HEK293 (cell line): ENCODE measurements around the gene TDRD5.

Source experiments
- CTCF ChIA-PET: fragments of 350-600 bp; formaldehyde crosslinking; extraction: SDS; loops from one replicate; lab custom pipeline; 2021; ENCODE audit warnings: antibody characterized with exemption; lab: Yijun Ruan, JAX
- POLR2A ChIA-PET: fragments of 300-600 bp; formaldehyde crosslinking; extraction: SDS; loops from one replicate; lab custom pipeline; 2020; ENCODE audit warnings: antibody characterized with exemption, inconsistent platforms; lab: Yijun Ruan, JAX
- H3K27ac ChIP-seq: fragments of 200-500 bp; sonication (Bioruptor generic); 2 replicates; pipeline ENCODE4 v1.5.1; 2014; ENCODE audit warnings: low read depth, low read length, control low read depth, inconsistent platforms; ENCODE audit errors: extremely low read depth
- H3K36me3 ChIP-seq, 2 experiments: fragments of 200-500 bp in 1 of 2; sonication (Bioruptor generic) in 1 of 2; 1 replicate in 1 of 2; 2 replicates in 1 of 2; pipeline ENCODE4 v1.5.1; 2014 to 2017; ENCODE audit warnings: inconsistent platforms in 2 of 2, low read length in 2 of 2; ENCODE audit not compliant: control insufficient read depth in 2 of 2, insufficient read depth in 1 of 2
- H3K4me1 ChIP-seq: fragments of 200-500 bp; sonication (Bioruptor generic); 2 replicates; pipeline ENCODE4 v1.5.1; 2014; ENCODE audit warnings: mild to moderate bottlenecking, low read length, inconsistent platforms; ENCODE audit not compliant: control insufficient read depth, insufficient read depth
- H3K4me3 ChIP-seq: 2 replicates; pipeline ENCODE4 v1.5.1; 2011; ENCODE audit warnings: low read depth, mild to moderate bottlenecking, control low read depth, low read length, moderate library complexity
- H3K9me3 ChIP-seq: fragments of 200-500 bp; sonication (Bioruptor generic); 2 replicates; pipeline ENCODE4 v1.5.1; 2014; ENCODE audit warnings: low read depth, low read length, inconsistent platforms; ENCODE audit not compliant: control insufficient read depth, insufficient read depth
- EGR2 ChIP-seq: fragments of 450-650 bp; formaldehyde crosslinking; IDR thresholded peaks from 2 replicates; pipeline ENCODE4 v1.5.1; 2016; ENCODE audit warnings: low read depth, missing biosample characterization, missing genetic modification characterization
- GLIS2 ChIP-seq: fragments of 450-650 bp; formaldehyde crosslinking; IDR thresholded peaks from 2 replicates; pipeline ENCODE4 v1.5.1; 2016; ENCODE audit warnings: missing biosample characterization, missing genetic modification characterization
- KLF16 ChIP-seq: fragments of 450-650 bp; formaldehyde crosslinking; IDR thresholded peaks from 2 replicates; pipeline ENCODE4 v1.5.1; 2017; ENCODE audit warnings: missing biosample characterization, missing genetic modification characterization
- KLF8 ChIP-seq: fragments of 450-650 bp; formaldehyde crosslinking; IDR thresholded peaks from 2 replicates; pipeline ENCODE4 v1.5.1; 2016; ENCODE audit warnings: missing biosample characterization, missing genetic modification characterization
- SP2 ChIP-seq: fragments of 450-650 bp; formaldehyde crosslinking; IDR thresholded peaks from 2 replicates; pipeline ENCODE4 v1.5.1; 2016; ENCODE audit warnings: missing biosample characterization, missing genetic modification characterization
- ZBTB1 ChIP-seq: fragments of 450-650 bp; formaldehyde crosslinking; IDR thresholded peaks from 2 replicates; pipeline ENCODE4 v1.5.1; 2016; ENCODE audit warnings: missing biosample characterization, missing genetic modification characterization
- ZFP3 ChIP-seq: fragments of 450-650 bp; formaldehyde crosslinking; IDR thresholded peaks from 2 replicates; pipeline ENCODE4 v1.5.1; 2016; ENCODE audit warnings: low read depth, missing biosample characterization, missing genetic modification characterization
- ZNF350 ChIP-seq: fragments of 450-650 bp; formaldehyde crosslinking; IDR thresholded peaks from 2 replicates; pipeline ENCODE4 v1.5.0; 2017; ENCODE audit warnings: missing biosample characterization, mild to moderate bottlenecking, missing genetic modification characterization
- ZNF398 ChIP-seq: fragments of 450-650 bp; formaldehyde crosslinking; IDR thresholded peaks from 2 replicates; pipeline ENCODE4 v1.5.1; 2017; ENCODE audit warnings: missing biosample characterization, missing genetic modification characterization
- ZNF404 ChIP-seq: fragments of 450-650 bp; formaldehyde crosslinking; IDR thresholded peaks from 2 replicates; pipeline ENCODE4 v1.5.1; 2017; ENCODE audit warnings: missing biosample characterization, missing genetic modification characterization
- TF ChIP-seq, protein P1 (sequence below): fragments of 450-650 bp; formaldehyde crosslinking; IDR thresholded peaks from 2 replicates; pipeline ENCODE4 v1.5.1; 2017; ENCODE audit warnings: missing biosample characterization, missing genetic modification characterization
- TF ChIP-seq, protein P2 (sequence below): fragments of 450-650 bp; formaldehyde crosslinking; IDR thresholded peaks from 2 replicates; pipeline ENCODE4 v1.5.1; 2016; ENCODE audit warnings: missing biosample characterization, missing genetic modification characterization
- TF ChIP-seq, protein P3 (sequence below): fragments of 450-650 bp; formaldehyde crosslinking; IDR thresholded peaks from 2 replicates; pipeline ENCODE4 v1.5.1; 2016; ENCODE audit warnings: missing biosample characterization, missing genetic modification characterization

TDRD5 gene

DNA sequence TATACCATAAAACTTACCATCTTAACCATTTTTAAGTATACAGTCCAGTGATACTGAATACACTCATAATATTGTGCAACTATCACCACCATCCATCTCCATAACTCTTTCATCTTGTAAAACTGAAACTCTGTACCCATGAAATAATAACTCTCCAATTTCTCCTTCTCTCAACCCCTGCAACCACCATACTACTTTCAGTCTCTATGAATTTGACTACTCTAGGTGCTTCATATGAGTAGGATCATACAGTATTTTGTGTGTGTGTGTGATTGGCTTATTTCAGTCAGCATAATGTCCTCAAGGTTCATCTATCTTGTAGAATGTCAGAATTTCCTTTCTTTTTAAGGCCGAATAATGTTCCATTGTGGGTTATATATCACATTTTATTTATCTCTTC, 33.6 kb upstream of the TDRD5 start:
- H3K4me3 ChIP-seq, result no peak overlapping the region
- no peak for TF ChIP-seq ZNF398
- no peak for TF ChIP-seq KLF16
- no peak for TF ChIP-seq EGR2 (tag by site-specific recombination)
- TF ChIP-seq ZNF350 (tag by site-specific recombination), result no peak
- TF ChIP-seq ZNF404 (tag by site-specific recombination), result no peak
- TF ChIP-seq, all 188 proteins: peak for 0
- Histone ChIP-seq H3K36me3 (no peaks in the 10 kb centered on the region), H3K27ac (no peak overlapping the region), H3K4me1 (no peaks in the 10 kb centered on the region), H3K9me3 (no peaks in the 10 kb centered on the region)
- ChIA-PET POLR2A (no interaction called here), CTCF (no interaction called here)

DNA sequence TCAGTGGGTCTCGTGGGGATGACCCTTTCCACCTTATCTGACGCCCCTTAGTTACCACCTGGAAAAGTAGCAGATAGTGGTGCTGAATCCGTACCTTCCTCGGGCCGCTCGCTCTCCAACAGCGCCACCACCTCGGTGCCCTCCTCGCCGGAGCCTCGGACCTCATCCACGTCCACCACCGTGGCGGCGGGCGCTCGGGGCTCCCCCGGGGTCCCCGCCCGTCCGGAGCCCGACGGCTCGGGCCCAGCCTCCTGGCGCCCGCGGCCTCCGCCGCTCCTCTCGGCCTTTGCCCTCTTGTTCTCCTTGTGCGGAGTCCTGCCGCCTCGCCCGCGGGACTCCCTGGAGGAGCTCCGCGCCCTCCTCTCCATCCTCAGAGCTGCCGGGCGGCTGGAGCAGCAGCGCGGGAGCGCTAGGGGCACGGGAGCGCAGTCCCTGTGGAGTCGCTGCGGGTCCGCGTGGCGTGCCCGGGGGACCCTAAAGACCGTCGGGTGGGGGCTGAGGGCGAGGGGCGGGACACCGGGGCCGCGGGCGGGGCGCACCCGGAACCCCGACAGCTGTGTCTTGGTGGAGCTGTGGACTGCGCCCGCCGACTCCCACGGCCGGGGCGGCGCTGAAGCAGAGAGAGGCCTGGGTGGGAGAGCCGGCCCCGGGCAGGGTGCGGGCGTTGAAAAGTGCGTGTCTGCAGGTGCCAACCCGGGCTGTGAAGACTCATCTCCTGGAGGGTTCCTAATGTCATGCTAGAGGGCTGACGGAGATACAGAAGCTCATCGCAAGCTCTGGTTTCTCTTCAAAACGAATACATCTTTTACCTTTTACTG, 15.9 kb upstream of the TDRD5 start, which contains the start of gene NPHS2:
NPHS2 (minus strand) TSS at position 452 of the 818 bp plus-strand sequence; CDS start at position 368, 84 bp downstream.
- Histone ChIP-seq H3K4me1 (no peaks in the 10 kb centered on the region), H3K9me3 (no peaks in the 10 kb centered on the region)
- TF ChIP-seq GLIS2 (tag by site-specific recombination), result no peak
- TF ChIP-seq, protein P1, sequence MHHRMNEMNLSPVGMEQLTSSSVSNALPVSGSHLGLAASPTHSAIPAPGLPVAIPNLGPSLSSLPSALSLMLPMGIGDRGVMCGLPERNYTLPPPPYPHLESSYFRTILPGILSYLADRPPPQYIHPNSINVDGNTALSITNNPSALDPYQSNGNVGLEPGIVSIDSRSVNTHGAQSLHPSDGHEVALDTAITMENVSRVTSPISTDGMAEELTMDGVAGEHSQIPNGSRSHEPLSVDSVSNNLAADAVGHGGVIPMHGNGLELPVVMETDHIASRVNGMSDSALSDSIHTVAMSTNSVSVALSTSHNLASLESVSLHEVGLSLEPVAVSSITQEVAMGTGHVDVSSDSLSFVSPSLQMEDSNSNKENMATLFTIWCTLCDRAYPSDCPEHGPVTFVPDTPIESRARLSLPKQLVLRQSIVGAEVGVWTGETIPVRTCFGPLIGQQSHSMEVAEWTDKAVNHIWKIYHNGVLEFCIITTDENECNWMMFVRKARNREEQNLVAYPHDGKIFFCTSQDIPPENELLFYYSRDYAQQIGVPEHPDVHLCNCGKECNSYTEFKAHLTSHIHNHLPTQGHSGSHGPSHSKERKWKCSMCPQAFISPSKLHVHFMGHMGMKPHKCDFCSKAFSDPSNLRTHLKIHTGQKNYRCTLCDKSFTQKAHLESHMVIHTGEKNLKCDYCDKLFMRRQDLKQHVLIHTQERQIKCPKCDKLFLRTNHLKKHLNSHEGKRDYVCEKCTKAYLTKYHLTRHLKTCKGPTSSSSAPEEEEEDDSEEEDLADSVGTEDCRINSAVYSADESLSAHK (tag by site-specific recombination), result no peak
- TF ChIP-seq, protein P2, sequence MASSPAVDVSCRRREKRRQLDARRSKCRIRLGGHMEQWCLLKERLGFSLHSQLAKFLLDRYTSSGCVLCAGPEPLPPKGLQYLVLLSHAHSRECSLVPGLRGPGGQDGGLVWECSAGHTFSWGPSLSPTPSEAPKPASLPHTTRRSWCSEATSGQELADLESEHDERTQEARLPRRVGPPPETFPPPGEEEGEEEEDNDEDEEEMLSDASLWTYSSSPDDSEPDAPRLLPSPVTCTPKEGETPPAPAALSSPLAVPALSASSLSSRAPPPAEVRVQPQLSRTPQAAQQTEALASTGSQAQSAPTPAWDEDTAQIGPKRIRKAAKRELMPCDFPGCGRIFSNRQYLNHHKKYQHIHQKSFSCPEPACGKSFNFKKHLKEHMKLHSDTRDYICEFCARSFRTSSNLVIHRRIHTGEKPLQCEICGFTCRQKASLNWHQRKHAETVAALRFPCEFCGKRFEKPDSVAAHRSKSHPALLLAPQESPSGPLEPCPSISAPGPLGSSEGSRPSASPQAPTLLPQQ (tag by site-specific recombination), result no peak
- TF ChIP-seq, protein P3, sequence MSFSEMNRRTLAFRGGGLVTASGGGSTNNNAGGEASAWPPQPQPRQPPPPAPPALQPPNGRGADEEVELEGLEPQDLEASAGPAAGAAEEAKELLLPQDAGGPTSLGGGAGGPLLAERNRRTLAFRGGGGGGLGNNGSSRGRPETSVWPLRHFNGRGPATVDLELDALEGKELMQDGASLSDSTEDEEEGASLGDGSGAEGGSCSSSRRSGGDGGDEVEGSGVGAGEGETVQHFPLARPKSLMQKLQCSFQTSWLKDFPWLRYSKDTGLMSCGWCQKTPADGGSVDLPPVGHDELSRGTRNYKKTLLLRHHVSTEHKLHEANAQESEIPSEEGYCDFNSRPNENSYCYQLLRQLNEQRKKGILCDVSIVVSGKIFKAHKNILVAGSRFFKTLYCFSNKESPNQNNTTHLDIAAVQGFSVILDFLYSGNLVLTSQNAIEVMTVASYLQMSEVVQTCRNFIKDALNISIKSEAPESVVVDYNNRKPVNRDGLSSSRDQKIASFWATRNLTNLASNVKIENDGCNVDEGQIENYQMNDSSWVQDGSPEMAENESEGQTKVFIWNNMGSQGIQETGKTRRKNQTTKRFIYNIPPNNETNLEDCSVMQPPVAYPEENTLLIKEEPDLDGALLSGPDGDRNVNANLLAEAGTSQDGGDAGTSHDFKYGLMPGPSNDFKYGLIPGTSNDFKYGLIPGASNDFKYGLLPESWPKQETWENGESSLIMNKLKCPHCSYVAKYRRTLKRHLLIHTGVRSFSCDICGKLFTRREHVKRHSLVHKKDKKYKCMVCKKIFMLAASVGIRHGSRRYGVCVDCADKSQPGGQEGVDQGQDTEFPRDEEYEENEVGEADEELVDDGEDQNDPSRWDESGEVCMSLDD (tag by site-specific recombination), result no peak
- TF ChIP-seq KLF16, result no peak
- no peak for TF ChIP-seq SP2 (tag by site-specific recombination)
- no peak for TF ChIP-seq KLF8
- no peak for TF ChIP-seq ZBTB1 (tag by site-specific recombination)
- TF ChIP-seq ZFP3 (tag by site-specific recombination), result no peak
- TF ChIP-seq, all 188 proteins: peak for 0
- Histone ChIP-seq H3K27ac (no peak within 1 kb of the TSS), H3K4me3 (no peak within 1 kb of the TSS), H3K36me3 (no peaks in the 10 kb centered on the region)
- ChIA-PET CTCF (no interaction called here), POLR2A (no interaction called here)
